ENCODE results near the gene RFX7. TPM values are rescaled to one million over a fixed set of nuclear protein-coding genes. Genes with fewer than 3 reads are reported as not detected.

The RFX7 gene
- total RNA-seq, 2 experiments from 2014 or later: 44.1 to 58.9 TPM

DNA sequence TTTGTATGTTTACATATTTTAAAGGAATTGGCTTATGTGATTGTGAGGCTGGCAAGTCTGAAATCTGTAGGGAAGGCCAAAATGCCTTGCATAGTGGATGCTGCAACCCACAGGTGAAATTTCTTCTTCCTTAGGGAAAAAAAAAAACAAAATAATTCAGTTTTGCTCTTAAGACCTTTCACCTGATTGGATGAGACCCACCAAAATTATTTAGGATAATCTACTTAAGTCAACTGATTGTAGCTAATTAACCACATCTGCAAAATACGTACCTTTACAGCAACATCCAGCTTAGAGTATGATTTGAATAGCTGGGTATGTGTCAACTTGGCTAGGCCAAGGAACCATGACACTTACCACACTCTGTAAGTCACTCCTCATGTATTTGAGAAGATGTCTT is 6.9 kb upstream of the RFX7 start:
- H3K9me3 Mint-ChIP-seq (ENCODE audit: low read depth): no peaks in the 10 kb centered on the region
- H3K4me1 Mint-ChIP-seq: peaks cover 10% of the 10 kb centered on the region
- H3K27me3 Mint-ChIP-seq: peaks cover 21% of the 10 kb centered on the region
- DNase-seq (no peak), ATAC-seq (no peak)
- CTCF ChIA-PET: interaction anchor here (0.6 kb wide), 1 partner anchor 386 kb away, joined by 3 read pairs; no protein-coding TSS in a partner anchor
- no peaks in the 10 kb centered on the region for H3K36me3 Mint-ChIP-seq
- H3K4me3 Mint-ChIP-seq: no peak overlapping the region
- no peak overlapping the region for H3K27ac Mint-ChIP-seq

- no peak overlapping the region for H3K27ac Mint-ChIP-seq
- H3K36me3 Mint-ChIP-seq: no peaks in the 10 kb centered on the region
- H3K27me3 Mint-ChIP-seq: peaks cover 13% of the 10 kb centered on the region
- no peak for DNase-seq
- no peaks in the 10 kb centered on the region for H3K9me3 Mint-ChIP-seq (ENCODE audit: low read depth)
- peaks cover 24% of the 10 kb centered on the region for H3K4me1 Mint-ChIP-seq
- no peak overlapping the region for H3K4me3 Mint-ChIP-seq
- CTCF ChIA-PET: interaction anchor here (0.6 to 1.3 kb wide), 6 partner anchors 68 to 255 kb away, joined by 3 to 6 read pairs (median 4); no protein-coding TSS in a partner anchor
- ATAC-seq: no peak
Observed at GRCh38 chr15:56249092-56249491, 5.4 kb upstream of the RFX7 start.

DNA sequence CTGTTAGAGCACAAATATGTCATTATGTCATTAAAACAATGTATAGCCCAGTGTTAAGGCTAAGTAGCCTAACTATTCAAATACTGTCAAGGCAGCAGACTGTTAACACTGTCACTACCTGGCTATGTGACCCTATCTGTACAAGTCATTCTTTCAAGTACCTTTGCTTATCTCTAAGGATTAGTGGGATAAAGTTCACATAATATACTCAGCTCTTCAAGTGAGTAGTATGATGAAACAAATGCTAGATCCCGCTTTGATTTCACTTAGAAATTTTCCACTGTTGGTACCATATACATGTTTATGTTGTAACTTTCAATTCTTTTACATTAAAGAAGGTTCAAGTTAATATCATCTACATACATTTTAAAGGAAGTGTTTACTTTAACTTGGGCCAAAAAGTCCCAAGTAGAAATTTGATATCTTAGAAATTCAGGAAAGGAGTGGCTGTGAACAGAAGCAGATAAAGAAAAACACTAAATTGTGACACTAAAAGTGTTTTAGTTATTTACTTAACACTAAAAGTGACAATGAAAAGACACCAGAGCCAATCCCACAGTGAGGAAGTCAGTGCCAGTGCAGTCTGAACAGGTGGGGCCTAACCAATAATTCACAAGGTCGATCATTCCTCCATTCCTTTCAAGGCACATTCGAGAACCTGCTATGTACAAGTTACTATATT is 4.8 kb upstream of the RFX7 start:
- ATAC-seq: no peak
- Mint-ChIP-seq H3K27me3 (peaks cover 6% of the 10 kb centered on the region), H3K9me3 (ENCODE audit: low read depth) (no peaks in the 10 kb centered on the region), H3K4me1 (peaks cover 25% of the 10 kb centered on the region), H3K36me3 (no peaks in the 10 kb centered on the region), H3K27ac (no peak overlapping the region), H3K4me3 (no peak overlapping the region)
- no peak for DNase-seq
- CTCF ChIA-PET: interaction anchor here (0.6 to 1.3 kb wide), 5 partner anchors 177 to 254 kb away, joined by 3 to 4 read pairs (median 4); no protein-coding TSS in a partner anchor

GRCh38 chr15:56247266-56247665 is 3.6 kb upstream of the RFX7 start:
- Mint-ChIP-seq H3K27me3 (no peaks in the 10 kb centered on the region), H3K9me3 (ENCODE audit: low read depth) (no peaks in the 10 kb centered on the region), H3K4me1 (peaks cover 25% of the 10 kb centered on the region), H3K36me3 (peaks cover 2% of the 10 kb centered on the region), H3K27ac (no peak overlapping the region), H3K4me3 (no peak overlapping the region)
- DNase-seq: no peak
- CTCF ChIA-PET: no interaction called here
- ATAC-seq: no peak

GRCh38 chr15:56245871-56246814 is 2.5 kb upstream of the RFX7 start:
- peak overlapping the region; percentile 98 for H3K4me3 Mint-ChIP-seq
- H3K27ac Mint-ChIP-seq: peak overlapping the region; percentile 91
- peaks cover 6% of the 10 kb centered on the region for H3K36me3 Mint-ChIP-seq
- CTCF ChIA-PET: interaction anchor here (0.7 to 2.5 kb wide), 12 partner anchors 10 to 400 kb away, joined by 3 to 10 read pairs (median 4); partner anchors contain the start of genes NEDD4 and TEX9
- peaks cover 28% of the 10 kb centered on the region for H3K4me1 Mint-ChIP-seq
- H3K27me3 Mint-ChIP-seq: no peaks in the 10 kb centered on the region
- no peaks in the 10 kb centered on the region for H3K9me3 Mint-ChIP-seq (ENCODE audit: low read depth)
- DNase-seq (peak; percentile 91), ATAC-seq (peak; percentile 75)

DNA sequence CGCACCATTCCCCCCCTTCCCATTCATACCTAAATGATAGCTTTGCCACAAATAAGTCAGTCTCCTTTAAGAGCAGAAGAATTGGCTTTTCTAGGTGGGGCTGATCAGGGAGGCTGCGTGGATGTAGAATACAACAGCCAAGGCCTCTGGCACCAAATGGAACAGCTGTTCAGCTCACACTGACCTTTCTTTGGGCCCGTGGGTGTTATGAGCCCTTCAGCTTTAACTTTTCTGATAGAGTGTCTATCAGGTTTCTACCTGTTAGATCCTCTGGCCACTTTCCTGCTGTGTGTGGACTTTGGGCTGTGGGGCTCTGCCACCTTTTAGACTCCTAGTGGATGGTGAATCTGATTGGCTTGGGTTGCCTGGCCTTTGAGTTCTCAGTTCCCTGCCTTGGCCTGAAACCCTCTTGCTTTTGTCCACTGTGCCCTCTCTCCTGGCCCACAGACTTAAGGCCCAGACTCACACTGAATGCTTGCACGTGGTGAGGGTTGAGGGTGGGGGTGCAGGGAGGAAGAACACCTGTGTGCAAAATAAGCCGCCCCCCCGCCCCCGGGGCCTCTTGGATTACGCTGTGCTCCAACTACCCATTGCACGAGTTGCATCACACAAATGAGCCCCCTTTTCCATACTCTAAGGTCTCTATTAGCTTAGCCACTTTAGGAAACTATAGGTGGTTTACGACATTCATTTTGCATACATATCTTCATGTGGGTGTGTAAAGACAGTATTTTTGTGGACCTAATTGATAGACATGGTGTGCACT is 1.3 kb upstream of the RFX7 start:
- no peak for ATAC-seq
- peak overlapping the region; percentile 91 for H3K27ac Mint-ChIP-seq
- CTCF ChIA-PET: interaction anchor here (0.6 to 2.5 kb wide), 15 partner anchors 9 to 673 kb away, joined by 3 to 10 read pairs (median 3); partner anchors contain the start of genes NEDD4, TCF12 and TEX9
- peak; percentile 54 for DNase-seq
- H3K9me3 Mint-ChIP-seq (ENCODE audit: low read depth): no peaks in the 10 kb centered on the region
- H3K4me3 Mint-ChIP-seq: peak overlapping the region; percentile 98
- H3K27me3 Mint-ChIP-seq: no peaks in the 10 kb centered on the region
- peaks cover 32% of the 10 kb centered on the region for H3K4me1 Mint-ChIP-seq
- peaks cover 10% of the 10 kb centered on the region for H3K36me3 Mint-ChIP-seq

GRCh38 chr15:56244038-56244810 is 545 bp upstream of the RFX7 start:
- DNase-seq (peak; percentile 56), ATAC-seq (peak; percentile 18)
- no peaks in the 10 kb centered on the region for H3K27me3 Mint-ChIP-seq
- peaks cover 36% of the 10 kb centered on the region for H3K4me1 Mint-ChIP-seq
- H3K4me3 Mint-ChIP-seq: peak overlapping the region; percentile 98
- peaks cover 14% of the 10 kb centered on the region for H3K36me3 Mint-ChIP-seq
- H3K27ac Mint-ChIP-seq: peak overlapping the region; percentile 91
- H3K9me3 Mint-ChIP-seq (ENCODE audit: low read depth): no peaks in the 10 kb centered on the region
- CTCF ChIA-PET: interaction anchor here (0.6 to 2.5 kb wide), 8 partner anchors 8 to 674 kb away, joined by 3 to 9 read pairs (median 4); partner anchors contain the start of genes TCF12 and TEX9

- CTCF ChIA-PET: no interaction called here
- peaks cover 40% of the 10 kb centered on the region for H3K4me1 Mint-ChIP-seq
- peaks cover 23% of the 10 kb centered on the region for H3K36me3 Mint-ChIP-seq
- peak overlapping the region; percentile 98 for H3K4me3 Mint-ChIP-seq
- H3K27me3 Mint-ChIP-seq: no peaks in the 10 kb centered on the region
- DNase-seq: peak; percentile 49
- no peaks in the 10 kb centered on the region for H3K9me3 Mint-ChIP-seq (ENCODE audit: low read depth)
- no peak for ATAC-seq
- H3K27ac Mint-ChIP-seq: peak overlapping the region; percentile 97
Observed at GRCh38 chr15:56242576-56243162, 1.0 kb downstream of the RFX7 start.

GRCh38 chr15:56241374-56242105 is 2.1 kb downstream of the RFX7 start:
- Mint-ChIP-seq H3K27me3 (no peaks in the 10 kb centered on the region), H3K36me3 (peaks cover 32% of the 10 kb centered on the region), H3K4me3 (peak overlapping the region; percentile 98), H3K27ac (peak overlapping the region; percentile 84), H3K9me3 (ENCODE audit: low read depth) (no peaks in the 10 kb centered on the region), H3K4me1 (peaks cover 42% of the 10 kb centered on the region)
- no peak for ATAC-seq
- DNase-seq: no peak
- CTCF ChIA-PET: no interaction called here

DNA sequence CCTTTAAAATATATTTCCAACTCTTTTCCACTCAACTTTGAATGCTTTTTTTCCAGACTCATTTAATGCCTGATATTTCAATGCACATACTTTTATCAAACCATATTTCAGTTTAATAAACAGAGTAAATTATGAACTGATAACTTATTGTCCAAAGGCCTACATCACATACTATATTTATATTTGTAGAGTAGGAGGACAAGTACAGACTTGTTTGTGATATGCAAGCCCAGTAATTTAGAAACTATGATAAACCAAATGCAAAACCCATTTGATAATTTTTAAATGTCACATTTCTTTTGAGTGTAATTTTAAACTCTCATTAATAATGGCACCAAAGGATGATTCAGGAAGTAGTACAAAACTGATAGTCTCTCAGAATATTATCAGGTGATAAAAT is 3.3 kb downstream of the RFX7 start:
- CTCF ChIA-PET: interaction anchor here (0.7 kb wide), 1 partner anchor 990 kb away, joined by 3 read pairs; no protein-coding TSS in a partner anchor
- Mint-ChIP-seq H3K27me3 (no peaks in the 10 kb centered on the region), H3K9me3 (ENCODE audit: low read depth) (peaks cover 1% of the 10 kb centered on the region), H3K36me3 (peaks cover 41% of the 10 kb centered on the region), H3K4me1 (peaks cover 34% of the 10 kb centered on the region), H3K4me3 (peak overlapping the region; percentile 24), H3K27ac (peak overlapping the region; percentile 56)
- no peak for DNase-seq
- no peak for ATAC-seq

DNA sequence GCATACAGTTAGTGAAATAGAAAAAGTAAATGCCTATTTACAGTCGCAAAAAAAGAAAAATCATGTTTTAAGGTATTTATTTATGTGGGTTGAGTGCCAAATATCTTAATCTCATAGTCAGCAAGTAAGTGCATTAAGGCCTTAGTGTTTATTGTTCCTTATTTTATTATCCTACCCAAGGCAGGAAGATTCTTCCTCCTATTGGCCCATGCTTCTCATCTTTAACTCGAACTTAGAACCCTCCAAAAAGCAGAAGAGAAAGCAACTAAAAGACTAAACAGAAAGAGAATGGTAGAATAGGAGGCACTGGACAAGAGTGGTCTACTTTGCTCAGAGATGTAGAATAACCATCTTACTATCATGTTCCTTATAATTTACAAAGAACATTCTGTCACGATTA is 7.5 kb downstream of the RFX7 start:
- Mint-ChIP-seq H3K27ac (no peak overlapping the region), H3K27me3 (no peaks in the 10 kb centered on the region), H3K4me1 (peaks cover 33% of the 10 kb centered on the region), H3K4me3 (no peak overlapping the region), H3K36me3 (peaks cover 75% of the 10 kb centered on the region), H3K9me3 (ENCODE audit: low read depth) (peaks cover 20% of the 10 kb centered on the region)
- DNase-seq: no peak
- CTCF ChIA-PET: interaction anchor here (1.7 kb wide), 1 partner anchor 9 kb away, joined by 8 read pairs; no protein-coding TSS in a partner anchor
- ATAC-seq: no peak
